Measurements from ENCODE around the gene RPL27A.

Gene RPL27A

GRCh38 chr11:8702598-8702915 is 20.0 kb downstream of the RPL27A start:
- DNase-seq = no peak

DNA sequence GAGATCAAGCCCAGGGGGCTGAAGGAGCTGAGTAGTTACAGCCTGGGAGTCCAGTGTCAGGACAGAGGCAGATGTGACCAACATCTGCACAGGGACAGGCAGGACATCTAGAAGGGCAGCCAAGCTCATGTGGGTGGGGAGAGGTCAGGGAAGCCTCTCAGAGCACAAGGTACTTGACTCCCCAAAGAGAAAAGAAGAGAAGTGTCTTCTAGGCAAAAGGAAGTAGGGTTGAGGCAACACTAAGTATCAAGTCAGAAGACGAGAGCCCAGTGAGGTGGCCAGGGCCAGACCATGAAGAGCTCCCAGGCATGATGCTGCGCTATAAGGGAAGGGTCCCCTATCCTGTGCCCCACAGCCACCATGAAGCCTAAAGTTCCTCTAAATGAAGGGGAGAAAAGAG is 21.5 kb downstream of the RPL27A start:
- no peak for DNase-seq

GRCh38 chr11:8705146-8705545 is 22.6 kb downstream of the RPL27A start:
- no peak for DNase-seq

DNA sequence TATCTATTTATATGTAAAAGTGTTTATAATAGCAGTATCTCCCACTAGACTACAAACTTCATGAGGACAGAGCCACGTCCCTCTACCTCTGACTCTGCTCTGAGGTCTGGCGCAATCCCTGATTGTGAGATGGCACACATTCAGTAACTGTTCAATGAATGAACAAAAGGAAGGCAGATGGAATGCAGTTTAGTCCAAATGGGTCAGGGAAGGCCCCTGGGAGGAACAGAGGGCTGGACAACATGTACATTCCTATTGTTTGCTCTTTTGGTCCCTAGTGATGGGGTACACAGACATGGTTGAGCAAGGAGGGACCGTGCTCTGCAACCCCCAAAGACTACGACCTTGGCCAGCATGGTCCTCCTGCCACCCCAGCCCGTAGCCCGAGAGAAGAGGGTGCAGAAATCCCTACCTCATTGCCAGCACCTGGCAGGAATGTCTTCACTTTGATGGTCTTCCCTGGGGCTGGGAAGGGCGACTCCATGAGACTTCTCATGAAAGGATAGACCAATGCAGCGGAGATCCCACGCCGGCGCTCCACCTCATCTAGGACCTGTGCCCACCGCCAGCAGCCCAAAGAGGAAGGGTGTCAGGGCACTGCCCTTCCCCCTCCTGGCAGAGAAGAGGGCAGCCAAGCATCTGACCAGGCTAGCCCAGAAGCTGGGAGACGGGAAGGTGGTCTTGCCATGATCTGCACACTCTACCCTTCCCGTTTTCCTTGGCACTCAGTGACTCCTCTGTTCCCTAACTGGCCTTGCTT is 24.3 kb downstream of the RPL27A start:
- no peak for DNase-seq

DNA sequence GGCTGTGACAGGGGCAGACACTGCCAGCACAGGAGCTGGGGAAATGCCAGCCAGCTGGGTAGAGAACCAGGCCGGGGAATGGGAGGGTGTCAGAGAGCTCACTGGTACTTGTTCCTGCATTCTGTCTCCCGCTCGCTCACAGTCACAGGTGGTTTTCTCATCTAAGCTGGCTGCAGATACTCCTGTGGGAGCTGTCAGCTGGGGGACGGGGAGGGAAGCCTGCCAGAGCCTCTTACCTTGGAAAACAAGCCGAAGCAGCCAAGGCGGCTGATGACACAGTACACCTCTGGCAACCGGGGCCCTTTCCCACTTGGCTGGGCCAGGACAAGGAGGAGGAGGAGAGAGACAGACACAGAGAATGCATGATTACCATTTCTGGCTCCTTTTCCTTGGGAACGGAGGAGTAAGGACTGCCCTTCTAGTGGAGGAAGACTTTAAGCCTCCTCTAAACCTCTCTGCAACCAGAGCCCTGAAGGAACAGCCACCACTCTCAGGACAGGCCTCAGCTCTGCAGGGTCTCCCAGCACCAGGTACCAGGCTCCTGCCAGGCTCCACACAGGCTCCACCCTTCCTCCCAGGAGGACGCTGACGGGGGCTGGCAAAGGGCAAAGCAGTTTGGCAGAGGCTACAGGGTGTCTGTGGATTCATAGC is 25.1 kb downstream of the RPL27A start:
- DNase-seq = no peak

GRCh38 chr11:8709002-8709672 is 26.5 kb downstream of the RPL27A start:
- DNase-seq = no peak

GRCh38 chr11:8709777-8710176 is 27.2 kb downstream of the RPL27A start:
- no peak for DNase-seq

- no peak for DNase-seq
These were observed 29.4 kb downstream of the RPL27A start for GRCh38 chr11:8711895-8712442.

- DNase-seq = no peak
These were observed 29.9 kb downstream of the RPL27A start for GRCh38 chr11:8712506-8712905.

DNA sequence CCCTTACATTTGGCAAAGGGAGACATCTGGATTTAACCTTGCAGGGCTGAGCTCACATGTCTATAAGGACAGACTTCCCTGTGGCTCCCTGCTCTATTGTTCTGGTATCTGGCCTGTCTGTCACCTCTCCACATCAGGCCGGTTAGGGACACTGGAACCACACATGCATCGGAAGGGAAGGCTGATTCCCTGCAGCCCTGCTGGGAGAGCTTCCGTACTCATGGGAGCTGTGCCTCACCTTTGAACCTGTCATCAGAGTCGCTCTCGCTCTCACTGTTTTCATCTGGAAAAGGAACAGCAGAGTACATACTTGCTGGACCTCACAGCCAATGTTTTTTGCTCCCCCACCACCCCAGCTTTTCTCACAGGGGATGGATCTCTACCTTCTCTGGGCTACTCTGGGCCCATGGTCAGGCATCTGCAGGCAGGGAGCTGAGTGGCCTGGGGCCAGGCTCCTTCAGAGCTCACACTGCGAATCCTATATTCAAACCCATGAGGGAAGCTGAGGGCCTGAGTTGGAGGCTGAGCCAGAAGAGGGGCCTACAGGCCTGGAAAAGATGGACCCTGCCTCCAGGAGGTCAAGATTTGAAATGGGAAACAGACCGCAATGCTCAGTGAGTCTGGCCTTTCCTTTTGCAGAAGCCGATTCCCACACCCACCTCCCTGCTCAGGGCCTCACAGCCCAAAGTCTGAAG is 31.3 kb downstream of the RPL27A start:
- DNase-seq = no peak

GRCh38 chr11:8714622-8715225 is 32.1 kb downstream of the RPL27A start:
- no peak for DNase-seq

DNA sequence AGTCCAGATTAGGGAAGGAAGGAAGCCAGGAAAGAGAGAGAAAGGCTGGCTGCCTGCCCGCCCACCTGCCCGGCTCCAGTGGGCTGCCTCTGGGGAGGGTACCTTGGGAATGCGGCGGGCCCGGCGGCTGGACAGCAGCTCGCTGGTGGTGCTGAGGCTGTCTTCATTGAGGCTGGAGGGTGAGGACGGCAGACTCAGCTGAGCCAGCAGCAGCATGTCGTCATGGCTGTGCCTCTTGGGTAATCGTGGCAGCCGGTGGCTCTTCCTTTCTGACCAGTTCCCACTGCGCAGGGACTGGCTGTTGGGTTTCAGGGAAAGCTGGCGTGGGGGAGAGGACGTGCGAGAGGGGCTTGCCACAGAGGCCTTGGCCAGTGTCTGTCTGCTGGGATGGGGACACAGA is 32.9 kb downstream of the RPL27A start:
- DNase-seq = no peak

DNA sequence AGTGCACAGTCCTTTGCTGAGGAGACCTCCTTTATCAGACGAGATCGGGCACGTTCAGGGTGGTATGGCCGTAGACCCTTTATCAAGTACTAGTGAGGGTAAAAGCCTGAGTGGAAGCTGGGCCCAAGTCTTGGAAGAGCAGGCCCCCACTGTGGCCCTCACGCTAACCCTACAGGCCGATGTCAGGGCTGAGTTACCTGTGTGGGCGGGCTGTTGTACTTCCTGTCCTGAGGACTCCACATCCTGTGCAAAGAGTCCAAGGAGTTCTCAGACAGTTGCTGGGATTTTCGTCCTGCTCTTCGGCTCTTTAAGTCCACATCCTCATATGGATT is 34.9 kb downstream of the RPL27A start:
- DNase-seq = no peak

- no peak for DNase-seq
These were observed 35.5 kb downstream of the RPL27A start for GRCh38 chr11:8717876-8718753.

DNA sequence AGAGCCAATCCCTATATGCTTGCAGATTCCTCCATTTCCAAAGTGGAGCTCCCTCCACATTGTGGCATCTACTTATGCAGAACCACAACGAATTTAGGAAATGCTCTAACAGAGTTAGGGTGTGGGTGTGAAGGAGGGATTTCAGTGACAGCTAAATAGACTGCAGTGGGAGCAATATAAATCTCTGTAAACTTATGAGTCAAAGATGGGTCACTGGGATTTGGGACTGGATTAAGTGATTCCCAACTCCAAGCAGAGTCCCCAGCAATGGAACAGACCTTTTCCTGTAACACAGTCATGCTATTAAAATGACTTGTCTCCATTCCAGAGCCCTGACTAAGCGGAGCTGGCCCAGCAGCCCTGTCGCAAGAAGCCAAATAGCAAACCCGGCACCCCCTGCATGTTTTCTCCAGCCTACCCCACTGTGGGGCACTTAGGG is 36.6 kb downstream of the RPL27A start:
- DNase-seq = no peak

GRCh38 chr11:8719721-8720120 is 37.1 kb downstream of the RPL27A start:
- DNase-seq = no peak

DNA sequence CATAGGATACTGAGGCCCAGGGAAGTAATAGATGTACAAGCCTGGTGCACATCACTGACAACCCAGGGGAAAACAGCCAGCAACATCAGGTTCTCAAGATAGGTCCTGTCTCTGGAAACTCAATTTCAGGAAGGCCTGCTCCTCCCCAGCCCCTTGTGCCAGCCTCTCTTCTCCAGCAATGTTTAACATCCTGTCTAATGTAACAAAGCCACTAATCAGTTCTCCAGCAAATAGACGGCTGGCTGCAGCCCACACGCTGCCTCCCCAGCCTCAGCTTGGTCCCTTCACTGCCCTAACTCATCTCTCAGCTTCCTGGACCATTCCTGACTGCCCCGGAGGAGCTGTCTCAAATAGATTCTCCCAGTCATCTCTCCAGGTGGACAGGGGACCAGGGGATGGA is 37.8 kb downstream of the RPL27A start:
- DNase-seq = no peak

DNA sequence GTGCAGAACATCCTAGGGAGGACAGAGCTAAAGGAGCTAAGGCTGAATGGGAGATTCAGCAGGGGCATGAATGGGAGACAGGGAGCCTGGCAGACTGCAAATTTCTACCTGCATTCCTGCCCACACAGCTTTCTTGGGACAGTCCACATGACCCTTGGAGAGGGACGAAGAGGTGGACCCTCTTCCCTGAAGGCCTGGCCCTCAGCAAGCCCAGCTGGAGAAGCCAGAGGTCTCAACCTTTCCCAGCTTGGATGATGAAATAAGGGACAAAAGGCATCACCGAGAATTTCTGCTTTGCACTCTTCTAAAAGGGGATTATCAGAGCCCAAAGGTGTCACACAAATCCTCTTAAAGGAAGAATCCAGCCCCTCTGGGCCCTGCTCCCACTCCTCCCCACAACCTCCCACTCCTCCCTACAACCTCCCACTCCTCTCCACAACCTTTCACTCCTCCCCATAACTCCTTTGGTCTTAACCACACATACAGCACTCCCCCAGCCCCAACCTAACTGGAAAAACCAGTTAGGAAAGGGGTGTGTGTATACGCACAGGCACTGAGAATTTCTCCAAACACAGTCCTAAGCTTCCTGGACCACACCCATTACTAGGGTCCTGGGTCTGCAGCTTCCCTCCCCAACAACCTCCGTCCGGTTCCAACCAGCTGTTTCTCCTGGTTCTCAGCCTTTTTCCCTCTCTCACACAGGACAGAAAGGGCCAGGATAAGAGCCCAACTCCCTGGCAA is 38.4 kb downstream of the RPL27A start:
- no peak for DNase-seq

DNA sequence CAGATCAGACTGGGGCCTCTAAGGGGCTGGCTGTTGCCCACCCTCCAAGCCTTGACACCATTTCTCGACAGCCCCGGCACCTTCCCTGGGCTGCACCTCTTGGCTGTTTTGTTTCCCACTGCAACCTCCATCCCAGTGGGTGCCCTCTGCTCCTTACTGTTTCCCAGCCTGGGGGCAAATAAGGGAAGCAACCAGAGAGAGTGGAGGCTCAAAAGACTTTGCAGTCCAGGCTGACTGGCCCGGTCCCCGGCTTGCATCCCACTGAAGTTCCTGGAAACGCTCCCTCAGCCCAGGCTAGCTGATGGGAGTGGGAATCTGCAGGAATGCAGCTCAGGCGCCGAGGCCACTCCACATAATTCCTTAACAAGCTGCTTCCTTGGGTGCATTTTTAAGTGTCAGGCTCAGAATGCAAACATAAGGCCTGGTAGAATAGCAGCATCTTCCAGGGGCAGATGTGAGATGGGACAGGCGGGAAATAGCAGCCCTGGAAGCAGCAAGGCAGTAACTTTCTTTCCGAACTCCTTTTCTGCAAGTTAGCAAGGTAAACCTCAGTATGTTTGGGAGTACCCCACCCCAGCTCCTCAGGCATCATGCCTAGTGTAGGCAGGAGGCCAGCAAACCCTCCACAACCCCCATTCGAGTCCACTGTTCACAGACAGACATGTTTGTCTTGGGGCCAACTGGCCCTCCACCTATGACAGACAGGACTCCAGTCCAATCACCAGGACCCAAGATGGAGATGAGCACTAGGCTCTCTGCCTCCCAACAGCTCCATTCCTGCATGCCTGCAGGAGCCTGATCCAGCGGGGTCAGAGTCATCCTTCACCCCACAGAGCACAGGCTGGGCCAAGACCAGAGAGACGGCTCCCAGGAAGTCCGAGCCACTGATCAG is 39.3 kb downstream of the RPL27A start:
- DNase-seq = no peak

- no peak for DNase-seq
These were observed 40.2 kb downstream of the RPL27A start for GRCh38 chr11:8722809-8723208.

Measured in CD4-positive, alpha-beta T cell treated with Interleukin-15 for 1 hour (primary cell).